CD4-positive, alpha-beta T cell treated with Interleukin-21 for 1 hour (primary cell): Measurements from ENCODE around the gene ODAPH.
"Not testable (repeated sequence)": the region's sequence is repeated elsewhere in the genome, so short reads cannot be mapped to it uniquely, and the experiment has no call there.

Experiments
- DNase-seq: peaks from one replicate; pipeline ENCODE4 v3.0.0-alpha.2; 2020

Gene ODAPH

GRCh38 chr4:75555294-75556164 lies at the start of gene ODAPH:
Gene ODAPH, plus strand, starts transcription at chr4:75556066. Its CDS starts 17 bp downstream, at chr4:75556083.
- DNase-seq: peak; percentile 3

GRCh38 chr4:75509592-75509991 lies 46.3 kb upstream of the ODAPH start:
- not testable (repeated sequence) for DNase-seq

- no peak for DNase-seq
Measured at GRCh38 chr4:75511841-75512240, 44.0 kb upstream of the ODAPH start.

- peak; percentile 34 for DNase-seq
Measured at GRCh38 chr4:75512386-75513211, 43.3 kb upstream of the ODAPH start.

- DNase-seq: no peak
Measured at GRCh38 chr4:75513526-75514130, 42.2 kb upstream of the ODAPH start.

- DNase-seq: peak; percentile 92
Measured at GRCh38 chr4:75514131-75514948, 41.5 kb upstream of the ODAPH start, which contains the start of the genes RCHY1 and THAP6. Gene RCHY1, minus strand, starts transcription at chr4:75514403. Its CDS starts 117 bp downstream, at chr4:75514286. Gene THAP6, plus strand, starts transcription at chr4:75514473. Its CDS starts 980 bp downstream, at chr4:75515453.

GRCh38 chr4:75514949-75515612 lies 40.8 kb upstream of the ODAPH start:
- peak; percentile 55 for DNase-seq

GRCh38 chr4:75516144-75516543 lies 39.7 kb upstream of the ODAPH start:
- DNase-seq: no peak

GRCh38 chr4:75519452-75519851 lies 36.4 kb upstream of the ODAPH start:
- DNase-seq: not testable (repeated sequence)

GRCh38 chr4:75525086-75525485 lies 30.8 kb upstream of the ODAPH start:
- DNase-seq: no peak

GRCh38 chr4:75525910-75526309 lies 30.0 kb upstream of the ODAPH start:
- DNase-seq: no peak

GRCh38 chr4:75527482-75527881 lies 28.4 kb upstream of the ODAPH start:
- no peak for DNase-seq

GRCh38 chr4:75530556-75531322 lies 25.1 kb upstream of the ODAPH start:
- no peak for DNase-seq

- DNase-seq: not testable (repeated sequence)
Measured at GRCh38 chr4:75531536-75532143, 24.2 kb upstream of the ODAPH start.

- DNase-seq: not testable (repeated sequence)
Measured at GRCh38 chr4:75533339-75533887, 22.5 kb upstream of the ODAPH start.

- DNase-seq: not testable (repeated sequence)
Measured at GRCh38 chr4:75533926-75534325, 21.9 kb upstream of the ODAPH start.

- not testable (repeated sequence) for DNase-seq
Measured at GRCh38 chr4:75537308-75537707, 18.6 kb upstream of the ODAPH start.

GRCh38 chr4:75542824-75543223 lies 13.0 kb upstream of the ODAPH start:
- DNase-seq: no peak

- DNase-seq: not testable (repeated sequence)
Measured at GRCh38 chr4:75544220-75544619, 11.6 kb upstream of the ODAPH start.

GRCh38 chr4:75544870-75545269 lies 11.0 kb upstream of the ODAPH start:
- no peak for DNase-seq
